NCI-H510A (cell line): Measurements from ENCODE around the gene IL6ST.

Experiments
- DNase-seq: peaks from one replicate; lab custom pipeline; 2025; lab: John Stamatoyannopoulos, UW

IL6ST gene

DNA sequence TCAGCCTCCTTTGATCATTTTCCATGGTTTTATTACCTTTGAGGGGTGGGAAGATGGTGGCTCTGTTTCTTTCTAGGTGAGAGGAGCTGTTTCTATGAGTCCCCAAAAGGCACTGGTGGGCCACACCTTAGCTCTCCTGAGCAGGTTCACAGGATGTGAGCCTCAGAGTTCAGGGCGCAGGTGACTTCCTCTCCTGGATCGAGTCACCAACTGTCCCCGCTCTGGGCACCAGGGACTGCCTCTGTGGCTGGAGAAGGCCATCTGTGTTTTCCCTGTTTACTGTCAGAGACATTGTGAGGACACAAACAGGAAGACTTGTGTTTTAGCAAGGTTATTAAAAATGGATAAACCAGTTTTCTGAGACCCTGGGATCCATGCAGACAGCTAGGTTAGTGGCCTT, 75.1 kb downstream of the IL6ST start:
- DNase-seq, result no peak

DNA sequence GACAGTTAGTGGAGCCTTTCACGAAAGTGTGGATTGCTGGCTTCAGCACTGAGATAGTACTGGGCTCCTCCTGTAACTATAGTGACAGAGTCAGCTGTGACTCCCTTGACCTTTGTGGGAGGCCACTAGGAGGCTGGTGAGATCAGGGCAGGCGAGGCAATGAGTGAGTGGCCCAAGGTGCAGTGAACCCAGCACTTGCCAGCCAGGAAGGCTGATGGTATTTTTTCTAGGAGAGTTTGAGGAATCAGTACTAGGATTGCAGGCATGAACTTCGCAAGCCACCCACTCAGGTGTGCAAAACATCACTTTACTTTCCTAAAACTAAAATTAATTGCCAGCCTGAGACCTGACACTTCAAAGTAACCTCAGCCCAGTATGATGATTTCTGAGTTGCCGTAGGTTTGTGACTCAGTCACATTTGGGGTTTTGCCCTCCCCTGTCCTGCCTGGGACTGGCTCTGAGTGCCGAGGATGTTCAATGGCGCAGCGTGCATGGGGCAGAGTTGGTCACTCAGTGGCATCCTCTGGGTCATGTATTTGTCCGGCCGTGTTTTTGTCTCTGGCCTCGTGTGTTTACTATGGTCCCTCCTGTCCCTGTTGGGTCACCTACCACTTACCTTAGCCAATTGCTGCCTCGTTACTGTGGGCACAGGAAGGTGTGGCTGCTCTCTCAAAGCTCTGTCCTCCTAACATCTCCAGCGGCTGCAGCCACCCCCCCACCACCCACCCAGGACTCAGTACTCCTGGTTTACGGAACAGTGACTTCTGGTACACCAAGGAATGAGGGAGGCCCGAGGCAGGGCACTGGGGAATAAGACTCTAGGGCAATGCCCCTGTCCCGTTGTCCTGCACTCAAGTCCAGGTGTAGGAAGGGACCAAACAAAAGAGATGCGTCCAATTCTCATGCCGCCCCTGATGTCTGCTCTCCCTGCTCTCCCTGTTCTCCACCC, 76.4 kb downstream of the IL6ST start:
- no peak for DNase-seq

DNA sequence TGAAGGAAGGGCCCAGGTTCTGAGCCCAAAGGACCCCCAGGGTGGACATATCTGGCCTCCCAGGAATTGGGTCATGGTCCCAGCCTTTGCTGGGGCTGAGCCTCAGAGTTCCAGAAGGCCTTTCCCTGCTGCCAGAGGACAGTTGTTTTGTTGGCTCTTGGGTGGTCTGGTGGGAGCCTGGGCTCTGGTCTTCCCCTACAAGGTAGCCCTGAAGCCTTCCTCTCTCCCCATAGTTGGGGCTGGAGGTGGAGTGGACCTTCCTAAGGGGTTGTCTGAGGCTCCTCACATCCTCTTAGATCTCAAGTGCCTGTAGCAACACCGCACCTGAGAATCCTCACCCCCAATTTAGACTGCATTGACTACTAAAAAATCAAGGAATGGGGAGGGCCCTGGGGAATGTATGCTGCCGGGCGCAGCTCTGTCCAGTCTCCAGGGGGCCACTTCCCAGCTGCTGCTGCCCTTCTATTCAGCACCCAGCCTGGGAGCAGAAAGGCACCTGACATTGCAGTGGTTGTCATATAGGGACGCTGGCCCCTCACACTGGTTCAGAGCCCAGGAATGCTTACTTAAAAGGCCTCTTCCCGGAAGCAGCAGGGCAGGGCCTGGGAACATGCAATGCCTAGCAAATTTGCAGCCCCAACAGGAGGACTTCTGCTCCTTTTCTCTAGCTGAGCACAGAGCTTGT, 77.2 kb downstream of the IL6ST start:
- DNase-seq, result no peak

DNA sequence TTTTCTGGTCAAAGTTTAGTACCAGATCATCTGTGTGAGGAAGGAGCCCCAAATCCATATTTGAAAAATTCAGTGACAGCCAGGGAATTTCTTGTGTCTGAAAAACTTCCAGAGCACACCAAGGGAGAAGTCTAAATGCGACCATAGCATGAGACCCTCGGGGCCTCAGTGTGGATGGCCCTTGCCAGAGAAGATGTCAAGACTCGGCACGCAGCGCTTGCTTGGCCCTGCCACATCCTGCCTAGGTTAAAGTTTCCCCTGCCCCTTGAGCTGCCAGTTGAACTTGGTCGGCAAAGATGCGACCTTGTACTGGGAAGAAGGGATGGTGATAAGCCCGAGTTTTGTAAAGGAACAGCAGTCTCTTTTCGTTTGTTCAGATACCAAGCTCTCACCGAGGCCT, 77.8 kb downstream of the IL6ST start:
- no peak for DNase-seq

DNA sequence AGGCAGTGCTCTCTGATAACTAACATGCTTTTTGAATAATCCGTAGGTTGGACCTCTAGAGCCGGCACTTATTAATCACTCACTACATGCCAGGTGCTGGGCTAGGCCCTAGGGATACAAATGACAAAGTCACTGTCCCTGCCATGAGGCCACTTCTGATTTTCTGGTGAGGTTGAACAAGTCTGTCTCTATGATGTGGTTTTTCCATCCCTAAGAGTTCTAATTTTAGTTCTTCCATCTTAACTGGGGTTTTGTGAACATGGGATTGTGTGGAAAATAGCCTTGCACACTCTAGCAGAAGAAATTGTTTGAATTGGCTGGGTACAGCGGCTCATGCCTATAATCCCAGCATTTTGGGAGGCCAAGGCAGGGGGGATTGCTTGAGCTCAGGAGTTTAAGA, 79.0 kb downstream of the IL6ST start:
- no peak for DNase-seq

DNA sequence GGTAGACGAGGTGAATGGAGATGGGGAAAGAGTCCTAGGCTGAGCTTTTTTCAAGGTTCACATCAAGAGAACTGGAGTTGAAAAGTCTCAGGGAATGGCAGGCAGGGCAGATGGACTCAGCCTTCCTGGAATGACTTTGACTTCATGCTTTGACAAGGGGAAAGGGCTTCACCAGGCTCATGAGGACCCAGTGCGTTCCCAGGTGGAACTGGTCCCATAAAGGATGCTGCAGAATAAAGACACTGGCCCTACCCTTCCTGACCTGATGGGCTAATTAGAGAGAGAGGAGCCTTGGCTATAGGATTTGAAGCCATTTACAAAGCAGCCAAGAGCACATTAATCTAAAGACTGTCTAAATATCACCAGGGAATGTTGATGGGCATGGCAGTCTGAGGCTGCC, 79.8 kb downstream of the IL6ST start:
- no peak for DNase-seq

DNA sequence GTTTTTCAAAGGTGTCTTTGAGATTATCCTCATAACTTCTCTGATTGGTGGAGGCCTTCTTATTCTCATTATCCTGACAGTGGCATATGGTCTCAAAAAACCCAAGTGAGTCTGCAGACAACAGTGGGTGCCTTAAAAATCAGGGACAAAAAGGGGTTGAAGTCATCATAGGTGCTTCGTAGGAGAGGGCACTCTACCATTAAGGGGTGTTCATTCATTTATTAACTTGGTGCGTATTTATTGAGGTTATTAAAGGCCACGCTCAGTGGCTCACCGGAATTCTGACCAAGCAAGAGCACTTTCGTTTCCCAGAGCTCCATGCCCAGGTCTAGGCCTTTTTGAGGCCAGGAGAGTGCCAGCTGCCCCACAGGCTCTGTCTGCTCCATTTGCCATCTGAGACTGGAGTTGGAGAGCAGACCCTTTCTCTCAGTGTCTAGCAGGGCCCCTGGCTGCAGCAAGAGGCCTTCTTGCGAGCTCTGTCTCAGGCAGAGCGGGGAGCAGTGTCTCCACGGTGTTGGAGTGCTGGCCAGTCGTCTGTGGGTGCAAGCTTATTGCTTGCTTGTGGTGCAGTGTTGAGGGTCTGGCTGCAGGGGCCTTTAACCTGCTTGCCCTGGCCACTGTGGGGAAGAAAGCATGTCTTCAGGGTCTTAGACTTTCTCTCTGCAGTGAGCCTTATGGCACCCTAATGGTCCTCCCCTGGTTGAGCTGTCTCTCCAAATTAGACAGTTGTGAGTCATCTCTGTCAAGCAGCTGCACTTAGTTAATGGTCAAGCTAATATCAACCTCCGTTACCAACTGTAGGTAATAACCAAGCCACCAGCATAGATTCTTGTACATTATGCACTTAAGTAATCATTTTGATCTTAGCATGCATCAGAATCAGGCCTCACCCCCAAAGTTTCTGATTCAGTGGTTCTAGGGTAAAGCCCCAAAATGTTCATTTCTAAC, 81.0 kb downstream of the IL6ST start:
- no peak for DNase-seq

DNA sequence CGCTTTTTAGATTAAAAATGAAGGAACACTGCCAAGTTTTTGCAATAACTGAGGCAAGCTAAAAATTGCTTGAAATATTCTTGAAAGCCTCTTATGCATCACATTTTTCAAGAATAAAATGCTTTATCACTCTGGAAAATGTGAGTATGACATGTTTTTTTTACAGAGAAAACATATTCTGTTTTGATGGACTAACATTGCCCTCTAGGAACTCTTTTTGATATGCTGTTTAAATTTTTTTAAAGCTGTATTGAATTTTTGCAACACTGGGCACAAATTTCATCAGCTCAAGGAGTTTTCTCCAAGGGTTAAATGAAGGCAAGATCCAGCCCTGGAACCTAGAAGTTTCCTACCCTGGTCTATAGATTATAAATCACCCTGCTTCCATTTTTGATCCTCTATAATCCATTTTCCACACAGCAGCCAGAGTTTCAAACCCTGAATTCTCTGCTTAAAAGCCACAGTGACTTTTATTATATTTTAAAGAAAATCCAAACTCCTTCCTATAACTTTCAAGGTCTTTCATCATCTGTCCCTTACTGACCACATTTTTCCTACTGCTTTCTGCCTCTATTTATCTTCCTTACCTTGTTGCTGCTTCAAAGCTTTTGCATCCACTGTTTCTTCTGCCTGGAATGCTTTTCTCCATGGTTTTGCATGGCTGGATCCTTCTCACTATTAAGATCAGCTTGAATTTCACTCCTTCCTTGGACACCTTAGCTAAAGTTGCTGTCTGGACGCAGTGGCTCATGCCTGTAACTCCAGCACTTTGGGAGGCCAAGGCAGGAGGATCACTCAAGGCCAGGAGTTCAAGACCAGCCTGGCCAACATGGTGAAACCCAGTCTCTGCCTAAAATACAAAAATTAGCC, 82.7 kb downstream of the IL6ST start:
- no peak for DNase-seq

DNA sequence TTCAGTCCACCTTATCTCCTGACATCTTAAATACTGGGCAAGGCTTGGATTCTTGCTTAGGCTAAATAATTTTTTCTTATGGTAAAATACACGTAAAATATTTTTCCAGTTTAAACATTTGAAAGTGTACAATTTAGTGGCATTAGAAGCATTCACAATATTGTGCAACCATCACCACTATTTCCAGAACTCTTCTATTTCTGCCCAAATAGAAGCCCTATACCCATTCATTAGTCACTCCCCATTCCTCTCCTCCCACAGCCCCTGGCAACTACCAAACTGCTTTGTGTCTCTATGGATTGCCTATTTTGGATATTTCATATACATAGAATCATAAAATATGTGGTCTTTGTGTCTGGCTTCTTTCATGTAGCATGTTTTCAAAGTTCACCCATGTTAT, 86.0 kb downstream of the IL6ST start:
- DNase-seq, result no peak

DNA sequence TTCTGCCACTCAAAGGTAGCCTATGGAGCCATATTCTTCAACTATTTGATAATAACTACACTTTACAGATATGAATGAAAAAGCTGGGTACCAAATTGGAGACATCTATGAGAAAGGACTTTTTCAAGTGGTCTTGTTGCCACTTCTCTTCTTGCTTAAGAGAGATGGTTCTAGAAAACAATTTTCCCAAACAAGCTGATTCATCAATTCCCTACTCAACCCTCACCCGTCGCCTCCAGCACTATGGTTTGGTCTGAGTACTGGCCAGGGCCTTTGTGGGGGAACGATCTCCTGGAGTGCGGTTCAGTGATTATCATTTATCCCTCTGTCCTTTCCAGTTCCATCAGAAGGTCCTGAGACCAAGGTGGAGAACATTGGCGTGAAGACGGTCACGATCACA, 86.8 kb downstream of the IL6ST start:
- no peak for DNase-seq

DNA sequence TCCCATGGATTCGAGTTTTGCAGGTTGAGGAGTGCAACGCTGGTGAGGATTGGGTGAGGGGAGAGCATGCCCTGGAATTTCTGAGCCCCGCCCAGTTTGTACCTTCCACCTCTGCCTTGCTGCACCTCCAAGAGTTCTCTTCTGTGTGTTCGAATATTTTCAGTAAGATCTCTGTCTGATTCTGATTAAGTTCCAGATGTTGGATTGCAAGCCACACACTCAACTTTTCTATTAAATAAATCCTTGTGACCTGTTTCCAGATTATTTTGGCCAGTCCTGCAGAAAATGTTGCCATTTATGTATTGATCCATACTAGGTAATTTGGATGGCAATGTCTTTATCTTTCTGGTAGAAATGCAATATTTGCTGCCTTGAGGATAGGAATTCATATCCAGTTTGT, 89.5 kb downstream of the IL6ST start:
- no peak for DNase-seq

DNA sequence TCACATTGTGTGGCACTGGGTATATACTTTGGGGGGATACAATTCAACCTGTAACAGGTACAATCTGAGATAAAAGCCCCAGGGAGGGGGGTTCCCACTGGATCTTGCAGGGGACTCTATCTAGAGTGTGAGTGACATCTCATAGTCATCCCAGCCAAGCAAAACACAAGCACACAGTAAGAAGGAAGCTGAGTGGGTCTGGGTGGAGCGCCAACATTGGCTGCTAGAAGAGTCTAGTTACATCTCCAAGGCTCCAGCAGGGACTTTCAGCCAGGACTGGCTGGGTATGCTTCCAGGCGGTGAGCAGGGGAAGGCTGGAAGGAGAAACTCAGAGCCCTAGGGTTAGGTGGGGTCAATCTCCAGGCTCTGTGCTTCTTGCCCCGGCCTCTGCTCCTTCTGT, 90.6 kb downstream of the IL6ST start:
- DNase-seq, result no peak

DNA sequence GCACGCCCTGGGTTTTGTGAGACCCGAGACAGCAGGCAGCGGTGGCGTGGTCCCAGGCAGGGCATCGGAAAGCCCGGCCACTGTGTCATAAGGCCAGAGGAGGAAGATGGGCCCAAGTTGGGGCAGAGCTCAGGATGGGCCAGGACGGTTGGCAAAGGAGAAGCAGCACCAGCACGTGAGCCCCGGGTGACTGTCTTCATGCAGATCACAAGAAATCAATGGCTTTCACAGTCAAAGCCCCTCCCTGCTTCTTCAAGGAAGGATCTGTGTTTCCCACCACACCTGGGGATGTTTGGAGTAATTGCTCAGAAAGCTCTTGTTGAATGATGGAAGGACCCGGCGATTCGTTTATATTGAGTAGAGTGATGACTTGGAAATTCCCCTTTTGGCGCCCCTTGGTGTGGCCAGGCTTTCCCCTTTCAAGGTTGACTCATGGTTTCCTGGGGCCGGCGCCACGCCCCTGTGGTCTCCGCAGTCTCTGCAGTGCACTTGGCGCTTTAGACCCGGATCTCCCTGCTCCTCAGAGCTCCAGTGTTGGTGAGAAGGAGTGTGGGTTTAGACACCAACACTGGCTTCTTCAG, 91.6 kb downstream of the IL6ST start:
- DNase-seq, result no peak

DNA sequence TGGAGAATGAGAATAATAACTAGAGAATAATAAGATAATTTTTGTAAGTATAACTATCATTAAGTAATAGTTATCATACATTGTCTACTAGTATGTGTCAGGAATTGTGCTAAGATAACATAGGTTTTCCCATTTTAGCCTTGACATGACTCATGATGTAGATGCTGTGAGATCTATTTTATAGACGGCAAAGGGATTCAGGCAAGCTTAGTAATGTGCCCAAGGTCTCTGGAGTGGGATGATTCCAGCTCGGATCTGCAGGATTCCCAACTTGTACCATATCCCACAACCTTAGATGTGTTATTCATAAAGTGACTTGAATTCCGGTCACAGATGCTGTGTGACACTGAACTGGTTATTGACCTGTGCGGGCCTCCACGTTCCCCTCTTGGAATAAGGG, 92.1 kb downstream of the IL6ST start:
- DNase-seq, result no peak

DNA sequence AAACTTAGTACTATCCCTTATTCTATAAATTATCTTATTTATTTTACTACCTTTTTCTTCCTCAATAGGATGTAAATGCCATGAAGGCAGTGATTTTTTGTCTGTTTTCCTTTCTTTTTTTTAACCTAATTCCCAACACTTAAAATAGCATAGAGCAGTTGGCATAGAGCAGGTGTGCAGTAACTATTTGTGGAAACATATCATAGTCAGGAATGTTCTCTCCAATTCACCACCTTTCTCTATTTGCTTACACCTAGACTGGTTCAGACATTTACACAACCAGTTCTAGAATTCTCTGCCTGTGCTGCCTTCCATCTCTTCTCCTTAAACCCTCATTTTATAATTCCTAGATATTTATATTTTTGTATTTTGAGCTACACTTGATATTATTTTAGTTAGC, 94.0 kb downstream of the IL6ST start:
- no peak for DNase-seq

DNA sequence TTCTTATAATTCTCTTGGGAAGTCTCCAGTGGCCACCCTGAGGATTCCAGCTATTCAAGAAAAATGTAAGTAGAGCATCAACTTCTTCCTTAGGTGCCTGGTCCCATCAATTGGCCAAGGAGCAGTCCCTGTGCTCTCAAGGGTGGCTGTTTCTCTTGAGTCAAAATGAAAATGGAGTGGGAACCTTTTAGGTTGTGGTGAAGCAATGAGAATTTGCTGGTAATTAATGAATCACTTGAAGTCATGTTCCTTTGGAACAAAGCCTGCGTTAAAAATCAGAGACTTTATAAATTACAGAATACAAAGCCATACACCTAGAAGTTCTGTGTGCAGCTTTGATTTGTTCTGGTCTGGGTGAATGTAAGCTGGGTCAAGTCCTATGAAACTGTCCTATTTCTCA, 94.7 kb downstream of the IL6ST start:
- DNase-seq, result no peak

DNA sequence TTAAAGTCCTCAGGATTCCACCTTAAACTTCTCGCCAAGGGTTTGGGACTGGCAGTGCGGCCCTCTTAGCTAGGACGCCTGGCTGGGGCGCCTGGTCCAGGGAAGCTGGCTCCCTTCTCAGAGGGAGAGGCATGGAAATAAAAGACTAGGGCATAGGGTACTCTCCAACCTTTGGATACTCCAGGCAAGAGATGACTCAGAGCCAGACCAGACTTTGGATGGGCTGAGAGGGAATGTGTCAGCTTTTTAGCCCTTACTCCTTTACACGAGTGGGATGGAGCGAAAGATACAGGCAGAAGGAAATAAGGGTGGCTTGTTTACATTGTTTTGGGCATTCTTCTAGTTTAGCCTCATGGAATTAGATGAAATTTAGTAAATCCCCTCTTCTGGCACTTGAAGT, 95.4 kb downstream of the IL6ST start:
- DNase-seq, result no peak

DNA sequence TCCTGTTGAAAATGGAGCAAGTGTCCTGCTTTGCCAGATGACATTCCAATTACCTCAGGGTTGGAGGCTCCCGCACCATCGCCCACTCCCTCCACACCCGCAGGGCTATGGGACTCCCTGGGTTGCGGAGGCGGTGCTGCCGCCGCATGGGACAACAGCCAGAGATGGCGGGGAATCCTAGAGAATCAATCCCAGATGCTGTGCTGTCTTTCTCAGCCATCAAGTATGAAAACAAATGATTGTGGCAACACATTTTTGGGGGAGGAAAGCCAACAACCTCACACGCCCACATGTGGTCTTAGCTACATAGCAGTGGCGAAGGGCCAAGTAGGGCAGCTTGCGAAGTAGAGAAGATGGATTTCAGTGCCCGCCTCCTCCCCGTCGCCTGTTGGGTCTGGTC, 96.9 kb downstream of the IL6ST start:
- DNase-seq, result no peak

DNA sequence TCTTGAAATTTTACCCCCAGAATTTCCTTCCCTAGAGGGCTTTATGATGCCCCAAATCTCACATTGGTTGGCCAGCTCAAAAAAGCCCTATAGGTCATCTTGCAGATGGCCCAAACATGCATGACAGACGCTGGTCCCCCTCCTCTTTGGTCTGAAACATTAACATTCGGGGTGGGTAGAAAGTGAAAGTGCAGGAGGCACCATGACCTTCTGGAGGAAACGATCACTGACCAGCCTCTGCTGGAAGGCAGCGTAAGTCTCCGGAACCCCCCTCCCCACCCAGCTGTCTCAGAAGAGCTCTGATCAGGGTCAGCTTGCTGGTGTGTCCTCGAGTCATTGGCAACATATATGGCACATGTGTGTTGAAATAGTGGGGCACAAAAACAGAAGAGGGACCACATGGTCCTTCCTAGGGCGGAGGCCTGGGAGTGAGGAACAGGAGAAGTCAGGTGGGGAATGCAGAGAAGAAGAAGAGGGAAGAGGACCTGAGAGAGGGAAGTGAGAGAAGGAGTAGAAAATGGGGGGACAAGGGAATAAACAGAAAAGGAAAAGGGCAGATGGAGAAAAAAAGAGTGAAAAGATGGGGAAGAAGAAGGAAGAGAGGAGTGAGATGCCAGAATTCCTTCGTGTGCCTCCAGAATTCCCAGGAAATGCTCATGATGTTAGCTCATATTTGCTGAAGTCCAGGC, 97.4 kb downstream of the IL6ST start:
- no peak for DNase-seq

DNA sequence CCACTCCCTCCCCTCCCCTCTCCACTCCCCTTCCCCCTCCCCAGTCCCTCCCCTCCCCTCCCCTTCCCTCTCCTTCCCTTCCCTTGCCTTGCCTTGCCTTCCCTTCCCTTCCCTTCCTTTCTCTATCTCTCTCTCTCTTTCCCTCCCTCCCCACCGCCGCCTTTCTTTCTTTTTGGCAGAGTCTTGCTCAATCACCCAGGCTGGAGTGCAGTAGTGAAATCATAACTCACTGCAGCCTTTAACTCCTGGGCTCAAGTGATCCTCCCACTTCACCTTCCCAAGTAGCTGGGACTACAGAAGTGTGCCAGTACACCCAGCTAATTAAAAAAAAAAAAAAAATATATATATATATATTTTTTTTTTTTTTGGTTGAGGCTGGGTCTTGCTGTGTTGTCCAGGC, 98.1 kb downstream of the IL6ST start:
- DNase-seq, result no peak
